Stomach smooth muscle (tissue), 2 donors: ENCODE results near the gene FASTKD3.
"Not testable (repeated sequence)": the region's sequence is repeated elsewhere in the genome, so short reads cannot be mapped to it uniquely, and the experiment has no call there.

Source experiments
- H3K27ac ChIP-seq: one replicate; pipeline ENCODE4 v1.7.0; 2013; ENCODE audit warnings: mild to moderate bottlenecking, low read length, inconsistent platforms
- H3K27me3 ChIP-seq, 2 donors: one replicate each; pipeline ENCODE4 v1.7.0; 2013; ENCODE audit warnings: low read length in 2 of 2; ENCODE audit not compliant: insufficient read depth in 2 of 2, control insufficient read depth in 1 of 2
- H3K36me3 ChIP-seq, 2 donors: one replicate each; pipeline ENCODE4 v1.7.0; 2013; ENCODE audit warnings: low read length in 2 of 2; ENCODE audit not compliant: control insufficient read depth in 2 of 2, insufficient read depth in 2 of 2
- H3K4me1 ChIP-seq: one replicate; pipeline ENCODE4 v1.7.0; 2013; ENCODE audit warnings: low read length; ENCODE audit not compliant: control insufficient read depth, insufficient read depth
- H3K4me3 ChIP-seq, 2 donors: one replicate each; pipeline ENCODE4 v1.7.0; 2013; ENCODE audit warnings: low read length in 2 of 2
- H3K9ac ChIP-seq, 2 donors: one replicate each; pipeline ENCODE4 v1.7.0; 2013; ENCODE audit warnings: low read length in 2 of 2, mild to moderate bottlenecking in 1 of 2
- H3K9me3 ChIP-seq, 2 donors: one replicate each; pipeline ENCODE4 v1.7.0; 2013; ENCODE audit warnings: low read length in 2 of 2; ENCODE audit not compliant: control insufficient read depth in 2 of 2
- donor health status: healthy.
- donor health status: Pancreatic carcinoma.

The FASTKD3 gene, protein sequence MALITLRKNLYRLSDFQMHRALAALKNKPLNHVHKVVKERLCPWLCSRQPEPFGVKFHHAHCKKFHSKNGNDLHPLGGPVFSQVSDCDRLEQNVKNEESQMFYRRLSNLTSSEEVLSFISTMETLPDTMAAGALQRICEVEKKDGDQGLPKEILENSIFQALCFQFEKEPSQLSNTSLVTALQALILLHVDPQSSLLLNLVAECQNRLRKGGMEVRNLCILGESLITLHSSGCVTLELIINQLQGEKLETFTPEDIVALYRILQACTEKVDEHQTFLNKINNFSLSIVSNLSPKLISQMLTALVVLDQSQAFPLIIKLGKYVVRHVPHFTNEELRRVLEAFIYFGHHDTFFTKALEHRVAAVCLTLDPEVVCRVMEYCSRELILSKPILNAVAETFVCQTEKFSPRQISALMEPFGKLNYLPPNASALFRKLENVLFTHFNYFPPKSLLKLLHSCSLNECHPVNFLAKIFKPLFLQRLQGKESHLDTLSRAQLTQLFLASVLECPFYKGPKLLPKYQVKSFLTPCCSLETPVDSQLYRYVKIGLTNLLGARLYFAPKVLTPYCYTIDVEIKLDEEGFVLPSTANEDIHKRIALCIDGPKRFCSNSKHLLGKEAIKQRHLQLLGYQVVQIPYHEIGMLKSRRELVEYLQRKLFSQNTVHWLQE

DNA sequence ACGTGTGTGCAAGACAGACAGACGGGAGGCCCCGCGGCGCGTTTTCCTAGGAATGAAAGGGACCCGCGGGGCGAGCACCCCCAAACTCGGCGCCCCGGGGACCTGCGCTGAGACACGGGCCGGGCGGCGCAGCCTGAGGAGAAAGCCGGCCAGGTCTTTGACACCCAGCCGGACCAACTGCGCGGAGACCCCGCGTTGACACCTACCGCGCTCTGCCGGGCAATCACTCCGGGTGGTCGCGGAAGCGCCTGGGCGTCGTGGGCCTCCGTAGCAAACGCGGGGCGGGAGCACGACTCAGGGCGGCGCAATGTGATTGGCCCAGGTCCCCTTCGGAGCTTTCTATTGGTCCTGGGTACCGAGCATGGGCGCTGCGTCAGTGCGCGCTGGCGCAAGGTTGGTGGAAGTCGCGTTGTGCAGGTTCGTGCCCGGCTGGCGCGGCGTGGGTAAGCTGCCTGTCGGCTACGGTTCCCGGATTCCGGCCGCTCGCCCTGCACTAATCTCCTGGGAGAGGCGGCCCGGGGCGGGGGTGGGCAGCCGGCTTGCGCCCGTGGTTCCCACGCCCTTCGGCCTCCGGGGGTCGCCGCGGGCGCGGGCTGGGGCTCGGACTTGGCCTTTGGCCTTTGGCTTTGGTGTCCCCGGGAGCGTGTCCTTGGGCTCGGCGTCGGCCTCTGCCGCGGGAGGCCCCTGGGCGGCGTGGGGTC lies at the start of gene FASTKD3, which contains the start of gene MTRR:
Gene FASTKD3, minus strand, starts transcription at position 259 of the 701 bp plus-strand sequence. CDS start 948 bp downstream, outside the sequence.
Gene MTRR, plus strand, starts transcription at position 376 of the 701 bp plus-strand sequence. CDS start 1,647 bp downstream, outside the sequence.
- peaks cover 0 to 4% of the 10 kb centered on the region in 2 donors for H3K36me3 ChIP-seq
- H3K27me3 ChIP-seq, result no peaks in the 10 kb centered on the region
- no peaks in the 10 kb centered on the region for H3K9me3 ChIP-seq
- H3K4me1 ChIP-seq, result peaks cover 7% of the 10 kb centered on the region
- H3K27ac ChIP-seq, result peak within 1 kb of the TSS; percentile 37
- peak within 1 kb of the TSS; percentile 86 to 97 for H3K4me3 ChIP-seq
- H3K9ac ChIP-seq, result peak within 1 kb of the TSS; percentile 82 to 84

GRCh38 chr5:7917130-7918123 lies 48.6 kb upstream of the FASTKD3 start:
- Histone ChIP-seq H3K36me3 (no peaks in the 10 kb centered on the region), H3K9me3 (no peaks in the 10 kb centered on the region), H3K9ac (no peak overlapping the region), H3K27ac (no peak overlapping the region), H3K4me3 (no peak overlapping the region), H3K4me1 (no peaks in the 10 kb centered on the region), H3K27me3 (no peaks in the 10 kb centered on the region)

DNA sequence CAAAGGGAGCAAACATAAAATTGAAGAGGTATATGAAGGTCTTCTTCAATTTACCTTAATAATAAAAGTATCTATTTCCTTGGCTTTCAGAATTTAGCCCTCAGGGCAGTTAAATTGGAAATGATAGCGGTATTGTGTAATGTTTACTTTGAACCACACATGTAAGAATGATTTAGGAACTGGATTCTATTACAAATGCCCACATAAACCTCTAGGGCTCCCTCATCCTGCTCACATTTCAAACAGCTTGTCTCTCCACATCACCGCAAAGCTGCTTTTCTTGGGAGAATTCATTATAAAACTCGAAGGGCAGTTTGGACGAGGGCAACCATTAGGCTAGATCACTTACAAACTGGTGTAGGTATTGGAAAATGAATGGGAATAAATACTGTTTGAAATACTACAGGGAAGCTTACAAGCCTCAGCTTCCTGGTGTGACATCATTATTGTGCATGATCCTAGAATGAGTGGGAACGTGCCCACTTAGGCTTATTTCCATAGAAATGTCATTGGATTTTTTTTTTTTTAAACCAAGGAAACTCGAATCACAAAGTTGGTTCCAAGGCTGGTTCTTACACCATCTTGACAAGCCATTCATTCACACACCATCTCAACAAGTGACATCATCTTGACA lies 47.5 kb upstream of the FASTKD3 start:
- H3K27ac ChIP-seq, result no peak overlapping the region
- H3K9me3 ChIP-seq, result no peaks in the 10 kb centered on the region
- no peak overlapping the region for H3K4me3 ChIP-seq
- no peaks in the 10 kb centered on the region for H3K27me3 ChIP-seq
- H3K4me1 ChIP-seq, result no peaks in the 10 kb centered on the region
- H3K9ac ChIP-seq, result no peak overlapping the region
- no peaks in the 10 kb centered on the region for H3K36me3 ChIP-seq

DNA sequence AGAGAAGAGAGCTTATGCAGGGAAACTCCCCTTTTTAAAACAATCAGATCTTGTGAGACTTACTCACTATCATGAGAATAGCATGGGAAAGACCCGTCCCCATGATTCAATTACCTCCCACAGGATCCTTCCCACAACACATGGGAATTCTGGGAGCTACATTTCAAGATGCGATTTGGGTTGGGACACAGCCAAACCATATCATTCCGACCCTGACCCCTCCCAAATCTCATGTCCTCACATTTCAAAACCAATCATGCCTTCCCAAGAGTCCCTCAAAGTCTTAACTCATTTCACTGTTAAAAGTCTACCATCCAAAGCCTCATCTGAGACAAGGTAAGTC lies 42.6 kb upstream of the FASTKD3 start:
- H3K4me3 ChIP-seq, H3K27me3 ChIP-seq, H3K4me1 ChIP-seq, H3K9me3 ChIP-seq, H3K27ac ChIP-seq, H3K36me3 ChIP-seq, H3K9ac ChIP-seq: not testable (repeated sequence)

- no peak overlapping the region for H3K9ac ChIP-seq
- no peaks in the 10 kb centered on the region for H3K27me3 ChIP-seq
- H3K4me3 ChIP-seq, result no peak overlapping the region
- peaks cover 3 to 4% of the 10 kb centered on the region in 2 donors for H3K36me3 ChIP-seq
- H3K9me3 ChIP-seq, result peaks cover 0 to 4% of the 10 kb centered on the region in 2 donors
- H3K27ac ChIP-seq, result no peak overlapping the region
- H3K4me1 ChIP-seq, result no peaks in the 10 kb centered on the region
Observed at GRCh38 chr5:7910738-7911428, 42.1 kb upstream of the FASTKD3 start.

GRCh38 chr5:7908317-7908716 lies 39.5 kb upstream of the FASTKD3 start:
- H3K9me3 ChIP-seq, result peaks cover 0 to 4% of the 10 kb centered on the region in 2 donors
- H3K27ac ChIP-seq, result no peak overlapping the region
- no peaks in the 10 kb centered on the region for H3K4me1 ChIP-seq
- H3K27me3 ChIP-seq, result no peaks in the 10 kb centered on the region
- H3K4me3 ChIP-seq, result no peak overlapping the region
- H3K9ac ChIP-seq, result no peak overlapping the region
- peaks cover 3 to 8% of the 10 kb centered on the region in 2 donors for H3K36me3 ChIP-seq

DNA sequence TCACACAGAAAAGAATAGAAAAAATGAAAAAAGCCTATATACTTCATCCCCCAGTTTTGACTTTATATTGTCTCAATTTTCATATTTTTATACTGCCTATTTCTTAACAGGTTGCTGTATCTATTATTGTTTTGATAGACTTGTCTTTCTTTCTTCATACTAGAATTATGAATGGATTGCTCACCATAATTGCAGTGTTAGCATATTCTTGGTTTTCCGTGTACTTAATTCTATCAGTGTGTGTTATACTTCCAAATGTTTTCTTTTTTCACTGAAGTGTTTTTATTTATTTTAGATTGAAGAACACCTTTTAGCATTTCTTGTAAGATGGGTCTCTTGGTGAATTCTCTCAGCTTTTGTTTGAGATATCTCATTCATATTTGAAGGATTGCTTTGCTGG lies 38.8 kb upstream of the FASTKD3 start:
- Histone ChIP-seq H3K27me3 (no peaks in the 10 kb centered on the region), H3K4me3 (no peak overlapping the region), H3K9ac (no peak overlapping the region), H3K36me3 (peaks cover 3 to 12% of the 10 kb centered on the region in 2 donors), H3K4me1 (no peaks in the 10 kb centered on the region), H3K9me3 (peaks cover 0 to 4% of the 10 kb centered on the region in 2 donors), H3K27ac (no peak overlapping the region)

DNA sequence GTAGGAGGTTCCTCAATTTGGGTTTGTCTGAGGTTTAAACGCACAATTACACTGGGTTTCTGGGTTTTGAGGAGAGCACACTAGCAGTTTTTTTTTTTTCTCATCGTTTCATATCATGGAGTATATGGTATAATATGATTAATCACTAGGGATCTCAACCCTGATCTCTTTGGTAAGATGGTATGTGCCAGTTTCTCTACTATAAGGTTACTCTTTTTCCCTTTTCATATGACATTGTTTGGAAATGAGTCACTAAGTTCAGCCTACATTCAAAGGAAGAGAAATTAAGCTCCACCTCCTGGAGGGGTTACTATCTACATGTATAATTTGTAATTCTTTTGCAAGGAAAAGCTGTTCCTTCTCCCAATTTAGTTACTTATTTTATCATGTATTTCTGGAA lies 35.3 kb upstream of the FASTKD3 start:
- Histone ChIP-seq H3K36me3 (peaks cover 9 to 23% of the 10 kb centered on the region in 2 donors), H3K4me3 (no peak overlapping the region), H3K27me3 (no peaks in the 10 kb centered on the region), H3K4me1 (no peaks in the 10 kb centered on the region), H3K9ac (no peak overlapping the region), H3K27ac (no peak overlapping the region), H3K9me3 (peaks cover 0 to 4% of the 10 kb centered on the region in 2 donors)
